ENCODE measurements around the gene GIPR.

The GIPR gene

DNA sequence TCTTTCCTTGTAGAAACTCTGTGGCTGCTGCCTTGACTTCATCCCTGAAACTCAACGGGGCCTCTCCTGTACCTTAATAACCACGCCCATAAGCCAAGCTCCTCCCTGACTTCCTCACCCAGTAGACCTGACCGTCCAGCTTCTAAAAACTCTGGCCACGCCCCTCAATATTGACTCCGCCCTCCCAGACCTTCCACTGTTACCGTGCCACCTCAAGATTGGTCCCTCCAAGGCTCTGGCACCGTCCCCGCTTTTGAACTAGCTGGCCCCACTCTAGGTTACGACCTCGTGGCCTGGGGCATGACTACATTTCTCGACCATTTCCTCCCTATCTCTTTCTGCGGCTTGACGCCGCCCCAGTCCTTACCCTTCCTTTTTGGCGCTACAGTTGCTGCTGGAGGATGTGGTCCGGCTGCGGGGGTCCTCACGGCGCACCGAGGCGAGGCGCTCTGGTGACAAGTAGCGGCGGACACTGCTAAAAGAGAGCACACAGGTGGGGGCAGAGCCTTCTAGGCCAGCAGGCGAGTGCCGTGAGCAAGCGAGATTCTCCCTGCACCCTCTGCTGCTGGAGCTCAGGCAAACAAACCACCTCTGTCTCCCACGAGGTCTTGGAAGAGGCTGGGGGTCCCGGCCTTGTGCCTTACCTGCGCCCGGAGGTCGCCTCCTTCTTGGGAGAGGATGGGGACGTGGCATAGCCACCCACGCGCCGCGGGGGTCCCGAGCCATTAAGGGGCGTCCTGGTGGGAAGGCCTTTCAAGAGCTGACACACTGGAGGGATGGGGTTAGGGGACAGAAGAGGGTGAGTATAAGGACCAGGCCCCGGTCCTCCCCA, 26.5 kb upstream of the GIPR start:
- Mint-ChIP-seq H3K4me1 (ENCODE audit: low read depth) (peaks cover 39% of the 10 kb centered on the region), H3K27ac (peak overlapping the region; percentile 99), H3K27me3 (peaks cover 3% of the 10 kb centered on the region), H3K9me3 (ENCODE audit: low read depth) (no peaks in the 10 kb centered on the region), H3K4me3 (peak overlapping the region; percentile 96), H3K36me3 (peaks cover 7% of the 10 kb centered on the region)

DNA sequence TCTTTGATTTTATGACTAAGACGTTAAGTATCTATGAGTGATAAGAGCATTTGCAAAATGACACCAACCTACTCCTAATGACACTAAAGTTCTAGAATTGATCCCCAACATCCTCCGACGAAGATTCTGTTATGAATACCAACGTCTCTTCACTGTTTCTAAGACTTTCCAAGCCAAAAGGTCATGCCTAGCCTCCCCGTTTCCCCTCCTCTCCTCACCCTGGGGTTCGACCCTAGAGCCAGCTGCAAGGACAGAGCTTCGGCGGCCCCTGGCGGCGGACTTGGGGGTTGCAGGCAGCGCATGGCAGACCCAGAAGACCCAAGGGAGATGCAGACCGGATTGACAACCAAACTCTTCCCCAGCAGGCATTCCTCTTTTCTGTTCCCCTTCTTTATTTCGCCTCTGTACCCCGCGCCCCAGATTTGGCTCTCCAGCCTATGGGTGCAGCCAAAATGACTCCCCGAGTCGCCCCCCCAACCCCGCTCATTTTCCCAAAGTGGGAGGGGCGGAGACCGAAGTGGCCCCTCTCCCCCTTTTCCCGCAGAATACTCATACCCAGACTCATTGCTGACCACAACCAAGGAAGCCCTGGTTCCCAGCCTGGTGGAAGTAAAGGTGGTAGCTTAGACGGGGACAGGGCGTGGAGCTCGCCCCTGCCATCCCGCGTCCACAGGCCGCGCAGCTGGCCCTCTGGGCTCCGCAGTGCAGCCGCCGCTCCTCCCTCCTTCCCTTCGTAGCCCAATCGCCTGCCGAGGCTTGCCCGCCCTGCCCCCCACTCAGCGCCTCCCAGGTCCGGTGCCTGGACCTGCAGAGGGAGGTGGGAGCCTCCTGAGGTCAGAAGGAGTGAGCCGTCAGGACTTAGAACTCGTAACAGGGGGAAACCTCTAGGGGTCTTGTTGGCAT, 24.7 kb upstream of the GIPR start:
- H3K4me3 Mint-ChIP-seq = peak overlapping the region; percentile 96
- H3K27ac Mint-ChIP-seq = peak overlapping the region; percentile 95
- H3K27me3 Mint-ChIP-seq = peaks cover 3% of the 10 kb centered on the region
- peaks cover 7% of the 10 kb centered on the region for H3K36me3 Mint-ChIP-seq
- H3K9me3 Mint-ChIP-seq (ENCODE audit: low read depth) = no peaks in the 10 kb centered on the region
- H3K4me1 Mint-ChIP-seq (ENCODE audit: low read depth) = peaks cover 39% of the 10 kb centered on the region

DNA sequence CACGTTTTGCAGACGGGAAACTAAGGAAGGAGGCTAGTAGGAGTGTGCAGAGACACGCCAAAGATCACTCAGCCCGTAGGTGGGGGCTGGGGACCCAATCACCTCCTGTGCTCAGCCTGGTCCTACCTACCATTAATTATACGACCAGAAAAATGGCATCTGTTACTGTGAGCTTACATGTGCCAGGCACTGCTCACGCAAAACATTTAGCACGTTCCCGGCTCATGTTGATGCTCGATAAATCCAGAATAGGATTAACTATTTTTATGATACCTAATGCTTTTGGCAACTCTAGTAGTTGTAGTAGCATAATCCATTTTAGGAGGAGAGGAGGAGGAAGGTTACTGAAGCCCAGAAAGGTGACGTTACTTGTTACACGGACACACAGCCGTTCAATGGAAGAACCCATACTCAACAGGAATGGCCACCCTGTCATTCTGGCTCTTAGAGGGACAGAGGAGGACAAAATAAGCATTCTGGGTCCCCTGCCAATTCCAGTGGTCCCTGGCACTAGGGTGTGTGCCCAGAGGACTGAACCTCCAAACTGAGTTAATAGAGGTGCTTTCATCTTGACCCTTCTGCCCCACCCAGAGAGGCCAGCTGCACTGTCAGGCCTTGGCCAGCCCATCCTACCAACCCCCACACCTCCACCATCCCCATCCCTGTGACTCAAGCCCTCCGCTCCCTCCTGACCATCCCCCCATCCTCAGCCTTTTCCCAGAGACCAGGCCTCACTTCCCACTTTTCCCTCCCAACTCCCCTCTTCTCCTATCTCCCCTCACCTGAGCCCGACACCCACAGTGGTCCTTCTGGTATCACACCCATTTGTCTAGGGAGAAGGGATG, 23.9 kb upstream of the GIPR start:
- H3K9me3 Mint-ChIP-seq (ENCODE audit: low read depth) = no peaks in the 10 kb centered on the region
- H3K4me3 Mint-ChIP-seq = no peak overlapping the region
- H3K4me1 Mint-ChIP-seq (ENCODE audit: low read depth) = peaks cover 33% of the 10 kb centered on the region
- peaks cover 3% of the 10 kb centered on the region for H3K27me3 Mint-ChIP-seq
- H3K36me3 Mint-ChIP-seq = peaks cover 7% of the 10 kb centered on the region
- peak overlapping the region; percentile 22 for H3K27ac Mint-ChIP-seq

DNA sequence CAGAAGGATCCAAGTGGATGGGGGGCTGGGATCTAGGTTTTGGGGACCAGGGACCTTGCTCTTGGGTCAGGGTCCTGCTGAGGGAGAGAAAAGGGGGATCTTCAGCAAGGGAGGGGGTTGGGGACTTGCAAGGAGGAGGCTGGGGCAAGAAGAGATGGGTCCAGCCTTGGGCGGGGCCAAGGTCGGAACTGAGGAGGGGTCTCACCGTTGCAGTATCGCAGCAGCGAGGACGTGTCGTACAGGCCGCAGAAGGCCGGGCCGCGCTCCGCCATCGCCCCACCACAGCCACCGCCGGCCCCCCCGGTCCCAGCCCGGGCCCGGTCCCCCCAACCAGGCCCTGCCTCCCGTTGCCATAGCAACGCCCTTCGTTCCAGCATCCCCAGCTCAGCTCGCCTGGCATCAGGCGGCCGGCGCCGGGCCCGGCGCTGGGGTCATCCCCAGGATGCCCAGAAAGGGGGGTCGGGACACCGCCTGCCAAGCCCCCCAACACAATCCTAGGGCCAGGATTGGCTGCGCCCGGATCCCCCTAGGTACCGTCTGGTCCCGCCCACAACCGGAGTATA, 22.9 kb upstream of the GIPR start:
- H3K9me3 Mint-ChIP-seq (ENCODE audit: low read depth) = no peaks in the 10 kb centered on the region
- H3K4me1 Mint-ChIP-seq (ENCODE audit: low read depth) = peaks cover 33% of the 10 kb centered on the region
- H3K27ac Mint-ChIP-seq = no peak overlapping the region
- peaks cover 3% of the 10 kb centered on the region for H3K27me3 Mint-ChIP-seq
- peak overlapping the region; percentile 80 for H3K4me3 Mint-ChIP-seq
- peaks cover 7% of the 10 kb centered on the region for H3K36me3 Mint-ChIP-seq

DNA sequence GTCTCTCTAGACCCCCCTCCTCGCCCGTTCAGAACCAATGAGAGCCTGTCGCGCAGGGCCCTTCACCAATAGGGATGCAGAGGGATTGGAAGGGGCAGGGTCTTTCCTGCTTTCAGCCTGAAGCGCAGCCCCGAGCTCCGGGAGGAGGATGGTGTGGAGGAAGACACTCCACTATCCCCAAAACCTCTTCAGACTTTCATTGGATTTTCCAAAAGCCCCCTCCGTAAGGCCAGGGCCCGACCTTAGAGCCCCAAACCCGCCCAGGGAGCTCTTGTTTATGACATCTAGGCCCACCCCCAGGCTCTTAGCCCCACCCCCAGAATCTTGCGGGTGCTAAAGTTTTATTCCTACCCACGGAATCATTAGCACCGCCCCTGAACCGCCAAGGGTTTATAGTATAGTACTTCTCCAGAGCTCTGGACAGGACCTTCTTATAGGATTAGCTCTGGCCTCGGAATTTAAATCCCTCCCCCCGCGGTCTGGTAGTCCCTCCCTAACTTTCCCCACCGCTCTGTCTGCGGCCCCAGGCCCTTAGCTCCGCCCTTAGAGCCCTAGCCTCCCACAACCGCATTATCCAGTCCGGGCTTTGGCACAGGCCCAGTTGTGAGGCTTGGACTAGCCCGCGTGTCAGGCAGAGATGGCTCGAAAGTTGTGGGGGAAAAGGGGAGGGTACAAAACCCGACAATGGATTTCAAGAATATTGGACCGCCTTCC, 22.2 kb upstream of the GIPR start:
- peaks cover 31% of the 10 kb centered on the region for H3K4me1 Mint-ChIP-seq (ENCODE audit: low read depth)
- H3K4me3 Mint-ChIP-seq = peak overlapping the region; percentile 80
- peaks cover 3% of the 10 kb centered on the region for H3K27me3 Mint-ChIP-seq
- no peaks in the 10 kb centered on the region for H3K9me3 Mint-ChIP-seq (ENCODE audit: low read depth)
- H3K27ac Mint-ChIP-seq = no peak overlapping the region
- peaks cover 6% of the 10 kb centered on the region for H3K36me3 Mint-ChIP-seq

DNA sequence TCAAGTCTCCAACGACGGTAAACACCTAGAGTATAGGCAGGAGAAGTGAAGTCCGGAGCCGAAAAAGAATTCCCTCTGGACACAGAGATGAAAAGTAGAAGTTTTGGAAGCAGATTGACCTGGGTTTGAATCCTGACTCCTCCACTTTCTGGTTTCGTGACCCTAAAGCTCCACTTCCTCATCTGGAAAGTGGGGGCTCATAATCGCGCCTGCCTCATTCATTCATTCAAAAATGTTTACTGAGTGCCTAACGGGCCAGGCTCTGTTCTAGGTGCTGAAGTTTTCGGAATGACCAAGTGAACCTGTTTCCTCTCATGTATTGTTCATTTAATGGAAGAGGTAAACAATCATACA, 21.7 kb upstream of the GIPR start:
- Mint-ChIP-seq H3K27me3 (peaks cover 3% of the 10 kb centered on the region), H3K27ac (no peak overlapping the region), H3K36me3 (peaks cover 1% of the 10 kb centered on the region), H3K9me3 (ENCODE audit: low read depth) (no peaks in the 10 kb centered on the region), H3K4me3 (peak overlapping the region; percentile 80), H3K4me1 (ENCODE audit: low read depth) (peaks cover 26% of the 10 kb centered on the region)

DNA sequence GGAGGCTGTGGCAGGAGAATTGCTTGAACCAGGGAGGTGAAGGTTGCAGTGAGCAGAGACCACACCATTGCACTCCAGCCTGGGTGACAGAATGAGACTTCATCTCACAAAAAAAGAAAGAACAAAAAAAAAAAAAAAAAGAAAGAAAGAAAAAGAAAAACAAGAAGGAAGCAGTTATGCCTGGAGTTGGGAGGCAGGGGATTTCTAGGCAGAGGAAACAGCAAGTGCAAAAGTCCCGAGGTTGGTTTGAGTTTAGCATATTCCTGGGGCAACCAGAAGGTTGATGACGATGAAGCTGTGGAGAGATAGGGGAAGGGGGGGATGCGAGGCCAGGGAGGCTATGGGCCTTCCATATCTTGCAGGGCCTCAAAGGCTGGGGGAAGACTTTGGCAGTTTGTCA, 17.3 kb upstream of the GIPR start:
- H3K27ac Mint-ChIP-seq = no peak overlapping the region
- no peak overlapping the region for H3K4me3 Mint-ChIP-seq
- H3K36me3 Mint-ChIP-seq = no peaks in the 10 kb centered on the region
- H3K4me1 Mint-ChIP-seq (ENCODE audit: low read depth) = peaks cover 8% of the 10 kb centered on the region
- H3K9me3 Mint-ChIP-seq (ENCODE audit: low read depth) = no peaks in the 10 kb centered on the region
- peaks cover 3% of the 10 kb centered on the region for H3K27me3 Mint-ChIP-seq

DNA sequence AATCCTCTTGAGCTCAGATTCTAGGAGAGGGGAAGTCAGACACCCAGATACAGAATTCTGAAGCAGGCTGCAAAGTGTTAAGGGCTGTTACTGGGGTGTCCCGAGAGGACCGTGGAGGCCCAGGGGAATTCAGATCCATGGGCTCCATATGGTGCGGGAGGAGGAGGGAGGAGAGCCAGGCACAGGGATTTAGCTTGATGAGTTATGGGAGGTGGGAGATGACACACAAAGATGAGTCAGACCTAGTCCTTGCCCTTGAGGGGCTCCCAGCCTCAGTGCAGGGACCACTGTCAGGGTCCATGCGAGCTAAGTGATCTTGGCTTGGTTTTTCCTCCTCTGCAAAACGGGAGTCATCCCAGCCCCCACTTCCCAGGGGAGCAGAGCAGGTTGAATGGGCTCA, 14.4 kb upstream of the GIPR start:
- Mint-ChIP-seq H3K27ac (no peak overlapping the region), H3K27me3 (no peaks in the 10 kb centered on the region), H3K9me3 (ENCODE audit: low read depth) (no peaks in the 10 kb centered on the region), H3K4me3 (no peak overlapping the region), H3K36me3 (no peaks in the 10 kb centered on the region), H3K4me1 (ENCODE audit: low read depth) (no peaks in the 10 kb centered on the region)

DNA sequence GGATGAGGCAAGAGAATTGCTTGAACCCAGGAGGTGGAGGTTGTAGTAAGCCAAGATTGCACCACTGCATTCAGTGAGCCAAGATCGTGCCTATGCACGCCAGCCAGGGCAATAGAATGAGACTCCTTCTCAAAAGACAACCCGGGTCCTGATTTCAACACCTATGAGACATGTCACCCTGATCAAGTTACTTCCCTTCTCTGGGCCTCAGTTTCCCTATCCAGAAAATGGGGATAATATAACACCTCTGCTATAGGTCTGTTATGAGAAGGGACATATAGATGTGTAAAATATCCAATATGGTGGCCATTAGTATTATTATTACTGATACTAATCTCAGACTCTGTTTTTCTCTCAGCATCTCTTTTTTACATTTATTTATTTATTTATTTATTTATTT, 12.9 kb upstream of the GIPR start:
- no peak overlapping the region for H3K27ac Mint-ChIP-seq
- no peaks in the 10 kb centered on the region for H3K9me3 Mint-ChIP-seq (ENCODE audit: low read depth)
- H3K36me3 Mint-ChIP-seq = no peaks in the 10 kb centered on the region
- H3K27me3 Mint-ChIP-seq = no peaks in the 10 kb centered on the region
- no peaks in the 10 kb centered on the region for H3K4me1 Mint-ChIP-seq (ENCODE audit: low read depth)
- no peak overlapping the region for H3K4me3 Mint-ChIP-seq

DNA sequence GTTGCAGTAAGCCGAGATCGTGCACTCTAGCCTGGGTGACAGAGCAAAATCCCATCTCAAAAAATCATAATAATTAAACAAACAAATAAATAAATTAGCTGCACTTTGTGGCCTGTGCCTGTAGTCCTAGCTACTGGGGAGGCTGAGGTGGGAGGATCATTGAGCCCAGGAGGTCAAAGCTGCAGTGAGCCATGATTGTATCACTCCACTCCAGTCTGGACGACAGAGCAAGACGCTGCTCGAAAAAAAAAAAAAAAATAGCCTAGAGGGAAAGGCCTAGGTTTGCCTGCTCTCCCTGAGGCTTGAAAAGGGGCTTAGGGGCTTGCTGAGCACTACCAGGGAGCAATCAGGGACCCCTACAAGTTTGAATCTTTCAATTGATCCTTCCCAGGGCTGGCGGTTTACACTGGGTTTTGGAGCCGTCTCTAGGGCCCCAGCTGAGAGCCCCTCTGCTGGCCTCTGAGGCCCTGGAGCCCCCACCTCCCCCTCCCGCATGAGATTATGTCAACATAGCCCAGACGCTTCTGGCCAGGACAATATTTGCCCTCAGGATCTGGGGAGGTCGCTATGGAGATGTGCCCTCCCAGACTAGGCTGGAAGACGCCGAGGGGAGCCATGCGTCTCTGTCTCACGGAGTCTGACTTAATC, 10.4 kb upstream of the GIPR start:
- Mint-ChIP-seq H3K9me3 (ENCODE audit: low read depth) (no peaks in the 10 kb centered on the region), H3K4me1 (ENCODE audit: low read depth) (no peaks in the 10 kb centered on the region), H3K36me3 (no peaks in the 10 kb centered on the region), H3K4me3 (no peak overlapping the region), H3K27ac (no peak overlapping the region), H3K27me3 (no peaks in the 10 kb centered on the region)

DNA sequence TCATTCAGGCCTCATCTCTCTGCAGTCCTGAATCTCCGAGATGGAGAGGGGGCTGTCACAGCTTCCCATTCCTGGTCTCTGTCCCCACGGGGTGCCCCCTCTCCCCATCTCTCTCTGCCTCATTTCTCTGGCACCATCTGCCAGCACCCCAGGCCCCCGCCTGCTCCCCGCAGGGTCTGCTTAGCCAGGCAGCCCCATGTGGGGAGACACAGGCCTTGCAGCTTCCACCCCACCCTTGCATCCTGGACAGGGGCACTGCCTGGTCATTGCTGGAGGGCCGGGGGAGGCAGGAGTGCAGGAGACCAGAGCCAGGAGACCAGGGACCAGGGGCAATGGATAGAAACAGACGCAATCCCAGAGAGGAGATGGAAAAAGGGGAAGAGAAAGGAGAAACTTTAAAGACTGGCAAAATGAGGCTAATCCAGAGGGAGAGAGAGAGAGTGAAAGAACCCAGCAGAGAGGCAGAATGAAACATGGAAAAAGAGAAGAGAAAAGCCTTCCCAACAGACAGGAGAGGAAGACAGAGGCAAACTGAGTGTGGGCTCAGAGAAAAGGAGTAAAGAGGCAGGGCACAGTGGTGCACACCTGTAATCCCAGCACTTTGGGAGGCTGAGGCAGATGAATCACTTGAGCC, 8.8 kb upstream of the GIPR start:
- no peak overlapping the region for H3K27ac Mint-ChIP-seq
- H3K4me1 Mint-ChIP-seq (ENCODE audit: low read depth) = no peaks in the 10 kb centered on the region
- no peaks in the 10 kb centered on the region for H3K9me3 Mint-ChIP-seq (ENCODE audit: low read depth)
- H3K36me3 Mint-ChIP-seq = no peaks in the 10 kb centered on the region
- no peaks in the 10 kb centered on the region for H3K27me3 Mint-ChIP-seq
- no peak overlapping the region for H3K4me3 Mint-ChIP-seq

DNA sequence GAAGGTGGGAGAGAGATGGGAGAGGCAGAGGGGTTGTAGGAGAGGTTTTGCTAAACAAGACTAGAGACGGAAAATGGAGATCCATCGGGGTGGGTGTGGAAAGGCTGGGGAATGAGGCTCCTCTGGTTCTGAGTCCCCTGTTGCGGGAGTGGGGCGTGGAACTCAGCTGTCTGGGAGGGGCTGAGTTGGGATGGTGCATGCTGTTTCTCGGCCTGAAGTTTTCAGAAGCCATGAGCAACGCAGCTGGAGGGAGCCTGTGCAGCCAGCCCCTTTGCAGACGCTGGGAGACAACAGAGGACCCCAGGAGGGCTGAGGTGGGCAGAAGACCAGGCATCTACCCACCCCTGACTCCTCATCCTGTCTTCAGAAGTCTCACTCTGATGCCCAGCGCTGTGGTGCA, 7.4 kb upstream of the GIPR start:
- Mint-ChIP-seq H3K27me3 (no peaks in the 10 kb centered on the region), H3K9me3 (ENCODE audit: low read depth) (no peaks in the 10 kb centered on the region), H3K27ac (no peak overlapping the region), H3K36me3 (no peaks in the 10 kb centered on the region), H3K4me1 (ENCODE audit: low read depth) (peaks cover 3% of the 10 kb centered on the region), H3K4me3 (no peak overlapping the region)

DNA sequence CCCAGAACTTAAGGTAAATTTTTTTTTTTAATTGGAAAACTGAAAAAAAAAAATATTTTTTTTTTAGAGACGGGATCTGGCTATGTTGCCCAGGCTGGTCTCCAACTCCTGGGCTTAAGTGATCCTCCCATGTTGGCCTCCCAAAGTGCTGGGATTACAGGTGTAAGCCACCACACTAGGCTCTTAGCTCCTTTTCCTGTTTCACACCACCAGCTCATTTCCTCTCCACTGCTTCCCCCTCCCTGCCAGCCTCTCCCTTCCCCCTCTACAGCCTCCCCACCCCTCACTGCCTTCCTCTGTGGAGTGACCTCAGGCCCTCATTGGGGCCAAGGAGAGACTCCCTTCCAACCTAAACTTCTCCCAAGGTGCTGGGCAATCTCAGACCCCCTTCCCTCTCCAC, 4.2 kb upstream of the GIPR start:
- H3K4me1 Mint-ChIP-seq (ENCODE audit: low read depth) = peaks cover 17% of the 10 kb centered on the region
- H3K9me3 Mint-ChIP-seq (ENCODE audit: low read depth) = no peaks in the 10 kb centered on the region
- no peaks in the 10 kb centered on the region for H3K27me3 Mint-ChIP-seq
- no peak overlapping the region for H3K4me3 Mint-ChIP-seq
- no peaks in the 10 kb centered on the region for H3K36me3 Mint-ChIP-seq
- H3K27ac Mint-ChIP-seq = no peak overlapping the region
